Parathyroid adenoma (tissue), 2 donors: ENCODE results near the gene DNAH11.

Experiments used
- H2AFZ ChIP-seq: fragments of 300-600 bp; sonication (generic); one replicate; pipeline ENCODE4 v1.7.0; 2017; ENCODE audit warnings: antibody characterized with exemption, mild to moderate bottlenecking
- H3K27ac ChIP-seq: fragments of 300-600 bp; sonication (generic); one replicate; pipeline ENCODE4 v1.7.0; 2017
- H3K27me3 ChIP-seq: fragments of 300-600 bp; sonication (generic); one replicate; pipeline ENCODE4 v1.7.0; 2017; ENCODE audit warnings: low read length; ENCODE audit not compliant: control insufficient read depth, insufficient read depth
- H3K36me3 ChIP-seq: fragments of 300-600 bp; sonication (generic); one replicate; pipeline ENCODE4 v1.7.0; 2017; ENCODE audit warnings: low read length; ENCODE audit not compliant: control insufficient read depth, insufficient read depth
- H3K4me1 ChIP-seq: fragments of 300-600 bp; sonication (generic); one replicate; pipeline ENCODE4 v1.7.0; 2017; ENCODE audit warnings: control low read depth
- H3K4me2 ChIP-seq: fragments of 300-600 bp; sonication (generic); one replicate; pipeline ENCODE4 v1.7.0; 2017; ENCODE audit warnings: low read length
- H3K4me3 ChIP-seq: fragments of 300-600 bp; sonication (generic); one replicate; pipeline ENCODE4 v1.7.0; 2017; ENCODE audit warnings: low read depth, low read length
- H3K79me2 ChIP-seq: fragments of 300-600 bp; sonication (generic); one replicate; pipeline ENCODE4 v1.7.0; 2017; ENCODE audit warnings: control low read depth
- H3K9ac ChIP-seq: fragments of 300-600 bp; sonication (generic); one replicate; pipeline ENCODE4 v1.7.0; 2017; ENCODE audit warnings: mild to moderate bottlenecking
- H3K9me3 ChIP-seq: fragments of 300-600 bp; sonication (generic); one replicate; pipeline ENCODE4 v1.7.0; 2017; ENCODE audit warnings: low read length; ENCODE audit not compliant: control insufficient read depth
- TF ChIP-seq, protein P1 (sequence below): fragments of 300-600 bp; sonication (generic); IDR thresholded peaks from one replicate; pipeline ENCODE4 v1.7.0; 2017; ENCODE audit warnings: antibody characterized with exemption, mild to moderate bottlenecking
- donor health status: primary hyperparathyroidism.

DNAH11 gene

GRCh38 chr7:21944616-21945453 lies 402.0 kb downstream of the DNAH11 start:
- TF ChIP-seq, protein P1, sequence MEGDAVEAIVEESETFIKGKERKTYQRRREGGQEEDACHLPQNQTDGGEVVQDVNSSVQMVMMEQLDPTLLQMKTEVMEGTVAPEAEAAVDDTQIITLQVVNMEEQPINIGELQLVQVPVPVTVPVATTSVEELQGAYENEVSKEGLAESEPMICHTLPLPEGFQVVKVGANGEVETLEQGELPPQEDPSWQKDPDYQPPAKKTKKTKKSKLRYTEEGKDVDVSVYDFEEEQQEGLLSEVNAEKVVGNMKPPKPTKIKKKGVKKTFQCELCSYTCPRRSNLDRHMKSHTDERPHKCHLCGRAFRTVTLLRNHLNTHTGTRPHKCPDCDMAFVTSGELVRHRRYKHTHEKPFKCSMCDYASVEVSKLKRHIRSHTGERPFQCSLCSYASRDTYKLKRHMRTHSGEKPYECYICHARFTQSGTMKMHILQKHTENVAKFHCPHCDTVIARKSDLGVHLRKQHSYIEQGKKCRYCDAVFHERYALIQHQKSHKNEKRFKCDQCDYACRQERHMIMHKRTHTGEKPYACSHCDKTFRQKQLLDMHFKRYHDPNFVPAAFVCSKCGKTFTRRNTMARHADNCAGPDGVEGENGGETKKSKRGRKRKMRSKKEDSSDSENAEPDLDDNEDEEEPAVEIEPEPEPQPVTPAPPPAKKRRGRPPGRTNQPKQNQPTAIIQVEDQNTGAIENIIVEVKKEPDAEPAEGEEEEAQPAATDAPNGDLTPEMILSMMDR = peak; percentile 8
- Histone ChIP-seq H3K79me2 (no peaks in the 10 kb centered on the region), H3K4me3 (peak overlapping the region; percentile 49), H3K4me1 (no peaks in the 10 kb centered on the region), H3K9ac (no peak overlapping the region), H3K27ac (no peak overlapping the region), H3K36me3 (no peaks in the 10 kb centered on the region), H2AFZ (peak overlapping the region; percentile 85), H3K4me2 (peak overlapping the region; percentile 64), H3K27me3 (no peaks in the 10 kb centered on the region), H3K9me3 (no peaks in the 10 kb centered on the region)

DNA sequence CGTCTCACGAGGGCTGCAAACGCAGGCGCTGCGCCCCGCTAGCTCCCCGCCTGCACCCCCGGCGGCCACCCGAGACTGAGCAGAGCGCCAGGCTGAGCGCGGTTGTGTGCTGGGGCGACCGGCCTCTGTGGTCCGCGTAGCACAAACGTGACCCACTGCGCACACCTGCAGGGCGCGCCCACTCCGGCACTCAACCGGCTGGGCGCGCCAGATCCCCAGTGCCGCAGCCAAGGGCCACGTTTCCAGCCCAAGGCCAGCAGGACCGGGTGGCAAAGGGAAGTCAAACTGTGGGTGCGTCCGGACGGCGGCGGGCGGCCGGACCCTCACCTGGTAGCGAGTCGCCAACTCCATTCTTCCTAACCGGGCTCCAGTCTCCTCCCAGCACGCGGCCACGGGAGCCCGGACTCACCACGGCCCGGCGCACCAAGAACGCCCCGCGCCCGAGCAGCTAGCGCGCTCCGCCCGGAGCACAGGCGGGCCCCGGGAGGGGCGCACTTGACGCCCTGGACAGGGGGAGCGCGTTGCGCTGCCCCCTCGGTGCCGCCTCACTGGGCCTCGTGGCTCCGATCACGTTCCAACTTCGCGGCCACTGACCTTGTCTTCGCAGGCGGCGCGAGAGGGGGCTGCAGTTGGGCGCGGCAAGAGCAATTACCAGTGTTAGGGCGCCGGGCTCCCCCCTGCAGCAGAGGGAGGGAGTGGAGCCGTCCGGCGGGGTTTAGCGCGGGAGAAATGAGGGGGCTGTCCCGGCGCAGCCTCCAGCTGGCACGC lies 402.8 kb downstream of the DNAH11 start, which contains the start of gene CDCA7L:
Gene CDCA7L (minus strand): TSS at position 446 of the 768 bp plus-strand sequence. CDS start 95 bp downstream, at position 351.
- TF ChIP-seq, protein P1 = no peak
- H3K27me3 ChIP-seq = no peaks in the 10 kb centered on the region
- no peaks in the 10 kb centered on the region for H3K36me3 ChIP-seq
- peak within 1 kb of the TSS; percentile 49 for H3K4me3 ChIP-seq
- peak within 1 kb of the TSS; percentile 17 for H3K27ac ChIP-seq
- no peaks in the 10 kb centered on the region for H3K4me1 ChIP-seq
- H3K79me2 ChIP-seq = no peaks in the 10 kb centered on the region
- H2AFZ ChIP-seq = peak within 1 kb of the TSS; percentile 85
- no peak within 1 kb of the TSS for H3K9ac ChIP-seq
- H3K4me2 ChIP-seq = peak within 1 kb of the TSS; percentile 64
- H3K9me3 ChIP-seq = no peaks in the 10 kb centered on the region

GRCh38 chr7:21946222-21946709 lies 403.4 kb downstream of the DNAH11 start:
- peak overlapping the region; percentile 17 for H3K27ac ChIP-seq
- TF ChIP-seq, protein P1 = no peak

DNA sequence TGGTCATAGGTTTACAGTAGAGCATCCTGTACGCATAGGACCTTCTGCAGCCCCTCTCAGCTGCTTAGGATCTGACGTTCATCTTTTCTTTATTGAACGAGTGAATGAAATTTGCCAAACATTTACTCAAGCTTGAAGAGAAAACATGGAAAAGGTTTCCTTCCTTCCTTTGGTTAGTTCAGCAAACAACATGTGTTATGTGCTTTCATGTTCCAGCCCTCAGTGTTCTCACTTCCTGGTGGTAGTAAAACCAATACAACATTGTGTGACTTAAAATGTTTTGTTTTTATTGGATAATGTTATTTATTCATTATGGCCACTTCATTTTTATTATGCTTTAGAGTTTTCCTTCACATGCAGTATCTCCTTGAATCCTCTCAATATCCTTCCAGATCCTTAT lies 404.2 kb downstream of the DNAH11 start:
- Histone ChIP-seq H3K4me2 (no peak overlapping the region), H2AFZ (no peak overlapping the region), H3K27me3 (no peaks in the 10 kb centered on the region), H3K9me3 (no peaks in the 10 kb centered on the region), H3K79me2 (no peaks in the 10 kb centered on the region), H3K9ac (no peak overlapping the region), H3K4me1 (no peaks in the 10 kb centered on the region), H3K27ac (no peak overlapping the region), H3K36me3 (no peaks in the 10 kb centered on the region), H3K4me3 (no peak overlapping the region)
- TF ChIP-seq, protein P1 = no peak

More at GRCh38 chr7:21946222-21946709, 403.4 kb downstream of the DNAH11 start:
- peak overlapping the region; percentile 85 for H2AFZ ChIP-seq
- H3K4me1 ChIP-seq = no peaks in the 10 kb centered on the region
- H3K79me2 ChIP-seq = no peaks in the 10 kb centered on the region
- no peaks in the 10 kb centered on the region for H3K9me3 ChIP-seq
- H3K27me3 ChIP-seq = no peaks in the 10 kb centered on the region
- H3K9ac ChIP-seq = no peak overlapping the region
- H3K4me3 ChIP-seq = peak overlapping the region; percentile 49
- peak overlapping the region; percentile 64 for H3K4me2 ChIP-seq
- no peaks in the 10 kb centered on the region for H3K36me3 ChIP-seq
